Adipocyte (in vitro differentiated cells): ENCODE measurements around the gene SOX6.
A peak's percentile ranks its signal among the peaks of the same experiment; 100 is the strongest.

ENCODE experiments used
- DNase-seq: peaks from one replicate; pipeline ENCODE4 v3.0.0-alpha.2; 2015; ENCODE audit warnings: low read depth
- H3K27me3 ChIP-seq: replicated peaks from 2 replicates; pipeline ENCODE4 v1.7.0; 2013; ENCODE audit warnings: mild to moderate bottlenecking, low read length, moderate library complexity; ENCODE audit not compliant: control insufficient read depth, insufficient read depth
- H3K36me3 ChIP-seq: 2 replicates; pipeline ENCODE4 v1.7.0; 2013; ENCODE audit warnings: low read length, mild to moderate bottlenecking, moderate library complexity; ENCODE audit not compliant: control insufficient read depth, insufficient read depth, severe bottlenecking
- H3K4me1 ChIP-seq: 2 replicates; pipeline ENCODE4 v1.7.0; 2013; ENCODE audit warnings: mild to moderate bottlenecking, low read length, moderate library complexity; ENCODE audit not compliant: control insufficient read depth, insufficient read depth
- H3K4me3 ChIP-seq: 2 replicates; pipeline ENCODE4 v1.7.0; 2013; ENCODE audit warnings: mild to moderate bottlenecking, low read length, moderate library complexity
- H3K9ac ChIP-seq: 2 replicates; pipeline ENCODE4 v1.7.0; 2013; ENCODE audit warnings: mild to moderate bottlenecking, low read length, moderate library complexity
- H3K9me3 ChIP-seq: 2 replicates; pipeline ENCODE4 v1.7.0; 2013; ENCODE audit warnings: mild to moderate bottlenecking, low read length, moderate library complexity; ENCODE audit not compliant: control insufficient read depth

Gene SOX6

GRCh38 chr11:16117989-16118756 lies 238.2 kb downstream of the SOX6 start:
- no peak overlapping the region for H3K9ac ChIP-seq
- peaks cover 9% of the 10 kb centered on the region for H3K4me1 ChIP-seq
- no peaks in the 10 kb centered on the region for H3K27me3 ChIP-seq
- H3K4me3 ChIP-seq, result no peak overlapping the region
- no peaks in the 10 kb centered on the region for H3K36me3 ChIP-seq
- no peaks in the 10 kb centered on the region for H3K9me3 ChIP-seq
- no peak for DNase-seq

- H3K9me3 ChIP-seq, result no peaks in the 10 kb centered on the region
- peaks cover 29% of the 10 kb centered on the region for H3K4me1 ChIP-seq
- no peak overlapping the region for H3K4me3 ChIP-seq
- no peaks in the 10 kb centered on the region for H3K36me3 ChIP-seq
- peak overlapping the region; percentile 27 for H3K9ac ChIP-seq
- no peak for DNase-seq
- no peaks in the 10 kb centered on the region for H3K27me3 ChIP-seq
Measured at GRCh38 chr11:16114978-16115871, 241.1 kb downstream of the SOX6 start.

- Histone ChIP-seq H3K4me1 (peaks cover 29% of the 10 kb centered on the region), H3K4me3 (no peak overlapping the region), H3K9ac (no peak overlapping the region), H3K27me3 (no peaks in the 10 kb centered on the region), H3K9me3 (no peaks in the 10 kb centered on the region), H3K36me3 (no peaks in the 10 kb centered on the region)
- no peak for DNase-seq
Measured at GRCh38 chr11:16114431-16114830, 241.9 kb downstream of the SOX6 start.

- Histone ChIP-seq H3K36me3 (no peaks in the 10 kb centered on the region), H3K27me3 (no peaks in the 10 kb centered on the region)
Measured at GRCh38 chr11:16111690-16112089, 244.7 kb downstream of the SOX6 start.

GRCh38 chr11:16110886-16111285 lies 245.5 kb downstream of the SOX6 start:
- Histone ChIP-seq H3K9ac (no peak overlapping the region), H3K9me3 (peaks cover 8% of the 10 kb centered on the region), H3K4me1 (peaks cover 29% of the 10 kb centered on the region), H3K36me3 (no peaks in the 10 kb centered on the region), H3K27me3 (no peaks in the 10 kb centered on the region), H3K4me3 (no peak overlapping the region)
- no peak for DNase-seq

More at GRCh38 chr11:16111690-16112089, 244.7 kb downstream of the SOX6 start:
- H3K9ac ChIP-seq, result no peak overlapping the region
- DNase-seq, result no peak
- peak overlapping the region; percentile 1 for H3K4me3 ChIP-seq
- H3K4me1 ChIP-seq, result peaks cover 29% of the 10 kb centered on the region
- peaks cover 2% of the 10 kb centered on the region for H3K9me3 ChIP-seq

- H3K36me3 ChIP-seq, result no peaks in the 10 kb centered on the region
- H3K27me3 ChIP-seq, result no peaks in the 10 kb centered on the region
- H3K4me1 ChIP-seq, result peaks cover 4% of the 10 kb centered on the region
- H3K9me3 ChIP-seq, result no peaks in the 10 kb centered on the region
- peak; percentile 68 for DNase-seq
- H3K9ac ChIP-seq, result no peak overlapping the region
- no peak overlapping the region for H3K4me3 ChIP-seq
Measured at GRCh38 chr11:16099343-16099900, 256.9 kb downstream of the SOX6 start.

- H3K36me3 ChIP-seq, result no peaks in the 10 kb centered on the region
- H3K9ac ChIP-seq, result no peak overlapping the region
- no peaks in the 10 kb centered on the region for H3K27me3 ChIP-seq
- H3K4me3 ChIP-seq, result no peak overlapping the region
- H3K4me1 ChIP-seq, result peaks cover 4% of the 10 kb centered on the region
- peak; percentile 36 for DNase-seq
- H3K9me3 ChIP-seq, result no peaks in the 10 kb centered on the region
Measured at GRCh38 chr11:16098526-16099205, 257.7 kb downstream of the SOX6 start.

- Histone ChIP-seq H3K4me1 (peaks cover 4% of the 10 kb centered on the region), H3K9ac (no peak overlapping the region), H3K36me3 (no peaks in the 10 kb centered on the region), H3K9me3 (no peaks in the 10 kb centered on the region), H3K4me3 (no peak overlapping the region), H3K27me3 (no peaks in the 10 kb centered on the region)
- DNase-seq, result peak; percentile 30
Measured at GRCh38 chr11:16097543-16097942, 258.8 kb downstream of the SOX6 start.

GRCh38 chr11:16096336-16096735 lies 260.0 kb downstream of the SOX6 start:
- H3K4me3 ChIP-seq, result no peak overlapping the region
- no peaks in the 10 kb centered on the region for H3K36me3 ChIP-seq
- no peaks in the 10 kb centered on the region for H3K27me3 ChIP-seq
- H3K9me3 ChIP-seq, result no peaks in the 10 kb centered on the region
- H3K4me1 ChIP-seq, result peaks cover 4% of the 10 kb centered on the region
- DNase-seq, result peak; percentile 59
- no peak overlapping the region for H3K9ac ChIP-seq

GRCh38 chr11:16095756-16096155 lies 260.6 kb downstream of the SOX6 start:
- no peak for DNase-seq
- no peak overlapping the region for H3K4me3 ChIP-seq

More at GRCh38 chr11:16095756-16096155, 260.6 kb downstream of the SOX6 start:
- Histone ChIP-seq H3K9ac (no peak overlapping the region), H3K36me3 (no peaks in the 10 kb centered on the region), H3K9me3 (no peaks in the 10 kb centered on the region), H3K27me3 (no peaks in the 10 kb centered on the region), H3K4me1 (peaks cover 4% of the 10 kb centered on the region)
